CD4-positive, alpha-beta T cell treated with Interleukin-17A for 4 hours (primary cell): ENCODE data around the gene KCNB1.

Experiments used
- DNase-seq: peaks from one replicate; pipeline ENCODE4 v3.0.0-alpha.2; 2020; ENCODE audit warnings: mixed read lengths

The KCNB1 gene

DNA sequence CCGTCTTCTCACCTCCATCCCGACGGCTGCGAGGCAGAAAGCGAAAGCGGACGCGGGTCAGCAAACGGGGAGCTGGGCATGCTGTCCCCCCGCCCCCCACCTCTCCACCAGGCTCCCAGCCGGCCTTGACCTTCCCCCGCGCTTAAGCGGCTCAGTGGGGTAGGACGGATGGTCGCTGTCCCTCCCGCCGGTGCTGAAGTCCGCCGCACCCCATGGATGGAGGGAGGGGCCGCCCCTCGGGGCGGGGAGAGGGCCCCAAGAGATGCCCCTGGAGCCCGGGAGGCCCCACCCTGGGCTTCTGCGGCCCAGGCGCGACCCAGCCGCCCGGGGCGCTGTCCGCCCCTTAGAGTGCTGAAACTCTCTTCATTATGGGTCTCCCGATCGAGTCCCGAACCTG is at the start of gene KCNB1:
Gene KCNB1, minus strand, starts transcription at position 48 of the 397 bp plus-strand sequence. CDS start 188 bp downstream, outside the sequence.
- peak; percentile 15 for DNase-seq

DNA sequence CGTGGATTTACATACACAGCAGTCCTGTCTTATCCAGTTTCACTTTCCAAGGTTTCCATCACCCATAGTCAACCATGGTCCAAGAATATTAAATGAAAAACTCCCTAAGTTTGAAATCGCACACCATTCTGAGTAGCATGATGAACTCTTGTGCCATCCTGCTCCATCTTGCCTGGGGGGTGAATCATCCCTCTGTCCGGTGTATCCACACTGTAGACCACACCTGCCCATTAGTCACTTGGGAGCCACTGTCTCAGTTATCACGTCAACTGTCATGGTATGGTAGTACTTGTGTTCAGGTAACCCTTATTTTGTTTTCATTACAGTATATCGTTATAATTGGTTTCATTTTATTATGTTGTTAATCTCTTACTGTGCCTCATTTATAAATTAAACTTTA is 47.0 kb upstream of the KCNB1 start:
- DNase-seq, result no peak

DNA sequence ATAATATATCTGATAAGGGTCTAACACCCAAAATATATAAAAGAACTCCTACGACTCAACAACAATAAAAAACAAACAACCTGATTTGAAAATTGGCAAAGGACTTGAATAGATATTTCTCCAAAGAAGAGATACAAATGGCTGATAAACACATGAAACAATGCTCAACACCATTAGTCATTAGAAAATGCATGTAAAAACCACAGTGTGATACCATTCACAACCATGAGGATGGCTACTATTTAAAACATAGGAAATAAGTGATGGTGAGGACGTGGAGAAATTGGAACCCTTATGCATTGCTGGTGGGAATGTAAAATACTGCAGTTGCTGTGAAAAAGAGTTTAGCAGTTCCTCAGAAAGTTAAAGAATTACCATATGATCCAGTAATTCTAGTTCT is 44.1 kb upstream of the KCNB1 start:
- no peak for DNase-seq

DNA sequence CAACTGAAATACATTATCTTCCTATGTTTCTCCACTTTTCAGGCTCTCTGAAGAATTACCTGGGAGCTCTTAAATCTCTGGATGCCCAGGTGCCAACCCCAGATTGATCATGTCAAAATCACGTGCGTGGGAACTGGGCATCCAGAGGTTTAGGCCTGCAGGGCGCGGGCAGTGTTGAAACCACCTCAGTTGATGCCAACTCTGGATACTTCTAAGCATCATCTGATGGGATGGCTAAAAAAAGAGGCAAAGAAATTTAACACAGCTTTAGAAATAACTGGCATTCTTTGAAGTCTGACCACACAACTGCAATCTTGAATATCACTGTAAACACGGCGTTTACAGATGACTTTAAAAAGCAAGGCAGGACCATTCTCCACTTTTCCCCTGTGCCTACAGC is 43.6 kb upstream of the KCNB1 start:
- DNase-seq, result no peak

DNA sequence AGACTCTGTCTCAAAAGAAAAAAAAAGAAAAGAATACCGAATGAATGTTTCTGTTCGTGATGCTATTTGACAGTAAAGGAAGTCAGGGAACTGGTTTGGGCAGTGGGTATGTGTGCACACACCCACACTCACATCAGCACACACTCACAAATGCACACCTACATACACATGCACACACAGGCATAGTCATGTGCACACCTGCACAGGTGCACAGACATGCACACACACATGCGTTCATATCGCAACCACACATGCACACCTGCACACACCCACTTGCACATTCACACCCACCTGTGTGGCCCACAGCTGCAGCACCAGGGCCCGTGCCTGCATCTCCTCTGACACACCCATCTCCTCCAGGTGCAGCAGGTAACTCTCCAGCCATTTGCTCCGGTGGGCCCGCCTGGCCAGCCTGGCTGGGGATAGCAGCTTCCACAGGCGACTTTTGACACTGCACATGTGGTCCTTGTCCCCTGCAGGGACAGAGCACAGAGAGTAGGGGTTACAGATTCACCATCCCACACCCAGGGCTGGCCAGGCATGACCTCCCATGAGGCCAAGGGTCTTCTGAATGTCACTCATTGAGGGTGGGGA is 41.4 kb upstream of the KCNB1 start:
- no peak for DNase-seq

DNA sequence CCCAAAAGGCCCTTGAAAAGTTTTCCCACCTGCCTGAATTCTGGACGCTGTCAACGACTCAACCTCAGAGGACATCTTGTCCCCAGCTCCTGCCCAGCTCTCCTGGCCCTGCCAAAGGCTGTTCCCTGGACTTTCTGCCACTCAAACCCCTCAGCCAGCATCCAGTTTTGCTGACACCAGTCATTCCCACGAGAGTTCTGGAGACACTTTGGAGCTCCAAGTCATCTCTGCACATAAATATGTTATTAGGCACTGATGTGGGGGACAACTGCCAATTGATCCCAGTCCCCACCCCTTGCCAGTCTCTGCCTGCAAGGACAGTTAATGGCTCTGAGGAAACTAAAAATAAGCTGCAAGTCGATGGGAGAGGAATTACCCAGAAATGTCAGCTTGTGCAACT is 38.9 kb upstream of the KCNB1 start:
- DNase-seq, result no peak

DNA sequence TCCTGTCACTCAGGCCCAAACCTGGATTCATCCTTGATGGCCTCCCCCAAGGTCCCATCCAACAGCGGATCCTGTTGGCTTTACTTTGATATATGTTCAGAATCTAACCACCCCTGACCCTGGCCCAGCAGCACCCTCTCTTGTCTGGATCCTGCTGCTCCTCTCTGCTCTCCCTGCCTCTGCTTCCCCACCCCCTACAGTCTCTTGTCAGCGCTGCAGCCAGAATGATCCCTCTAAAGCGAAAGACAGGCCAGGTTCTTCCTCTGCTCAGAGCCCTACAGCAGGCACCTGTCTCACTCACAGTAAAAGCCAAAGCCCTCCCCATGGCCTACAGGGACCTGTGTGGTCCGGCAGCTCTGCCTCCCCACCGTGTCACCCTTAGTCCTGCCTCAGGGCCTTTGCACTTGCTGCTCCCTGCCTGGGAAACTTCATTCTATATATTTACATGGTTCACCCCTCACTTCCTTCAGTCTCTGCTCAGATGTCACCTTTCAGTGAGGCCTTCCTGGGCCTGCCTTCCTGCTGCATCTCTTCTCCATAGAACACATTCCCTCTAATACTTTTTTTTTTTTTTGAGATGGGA is 37.4 kb upstream of the KCNB1 start:
- DNase-seq, result no peak

DNA sequence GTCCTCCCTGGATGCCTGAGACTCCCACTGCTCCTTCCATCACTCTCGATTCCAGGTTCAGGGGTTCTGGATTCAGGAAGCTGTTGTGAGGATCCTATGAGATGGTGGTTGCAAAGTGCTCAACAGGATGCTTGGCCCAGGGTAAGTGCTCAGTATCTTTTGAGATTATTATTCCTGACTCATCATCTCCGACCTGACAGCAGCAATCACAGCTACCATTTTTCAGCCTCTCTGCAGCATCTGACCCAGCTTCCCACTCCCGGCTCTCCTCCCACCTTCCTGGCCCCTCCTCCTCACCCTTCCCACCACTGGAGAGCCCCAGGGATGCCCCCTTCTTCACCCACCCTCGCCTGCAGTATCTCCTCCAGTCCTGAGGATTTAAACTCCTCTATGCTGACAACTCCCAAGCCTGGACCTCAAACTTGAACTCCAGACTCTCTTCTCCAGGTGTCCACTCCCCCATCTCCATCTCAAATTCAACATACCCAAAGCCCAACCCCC is 36.8 kb upstream of the KCNB1 start:
- no peak for DNase-seq

DNA sequence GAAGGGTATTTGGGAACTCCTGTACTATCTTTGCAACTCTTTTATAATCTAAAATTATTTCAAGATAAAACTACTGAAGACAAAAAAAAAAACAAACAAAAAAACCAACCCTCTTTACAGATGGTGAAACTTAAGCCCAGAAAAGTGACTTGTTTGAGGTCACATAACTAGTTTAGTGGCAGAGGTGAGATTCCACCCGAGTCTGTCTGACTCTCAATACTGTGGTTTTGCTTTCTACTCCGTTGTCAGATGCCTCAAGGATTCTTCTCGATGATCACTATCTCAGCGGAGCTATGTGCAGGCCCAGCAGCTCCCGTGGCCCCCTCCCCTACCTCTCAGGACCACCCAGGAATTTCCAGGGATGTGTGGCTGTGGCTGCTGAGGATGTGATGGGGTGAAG is 36.1 kb upstream of the KCNB1 start:
- no peak for DNase-seq

DNA sequence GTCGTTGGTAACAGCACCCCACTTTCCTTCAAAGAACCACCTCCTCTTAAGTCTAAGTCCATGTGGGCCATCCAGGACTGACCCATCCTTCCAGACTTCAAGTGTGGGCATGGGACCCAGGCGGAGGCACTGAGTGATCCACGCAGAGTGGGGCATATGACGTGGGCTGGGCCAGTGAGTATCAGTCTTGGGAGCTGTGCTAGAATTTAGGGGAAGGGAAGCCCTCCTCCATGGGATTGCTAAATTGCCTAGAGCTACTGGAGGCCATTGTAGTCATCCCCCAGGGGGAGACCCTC is 35.3 kb upstream of the KCNB1 start:
- no peak for DNase-seq

DNA sequence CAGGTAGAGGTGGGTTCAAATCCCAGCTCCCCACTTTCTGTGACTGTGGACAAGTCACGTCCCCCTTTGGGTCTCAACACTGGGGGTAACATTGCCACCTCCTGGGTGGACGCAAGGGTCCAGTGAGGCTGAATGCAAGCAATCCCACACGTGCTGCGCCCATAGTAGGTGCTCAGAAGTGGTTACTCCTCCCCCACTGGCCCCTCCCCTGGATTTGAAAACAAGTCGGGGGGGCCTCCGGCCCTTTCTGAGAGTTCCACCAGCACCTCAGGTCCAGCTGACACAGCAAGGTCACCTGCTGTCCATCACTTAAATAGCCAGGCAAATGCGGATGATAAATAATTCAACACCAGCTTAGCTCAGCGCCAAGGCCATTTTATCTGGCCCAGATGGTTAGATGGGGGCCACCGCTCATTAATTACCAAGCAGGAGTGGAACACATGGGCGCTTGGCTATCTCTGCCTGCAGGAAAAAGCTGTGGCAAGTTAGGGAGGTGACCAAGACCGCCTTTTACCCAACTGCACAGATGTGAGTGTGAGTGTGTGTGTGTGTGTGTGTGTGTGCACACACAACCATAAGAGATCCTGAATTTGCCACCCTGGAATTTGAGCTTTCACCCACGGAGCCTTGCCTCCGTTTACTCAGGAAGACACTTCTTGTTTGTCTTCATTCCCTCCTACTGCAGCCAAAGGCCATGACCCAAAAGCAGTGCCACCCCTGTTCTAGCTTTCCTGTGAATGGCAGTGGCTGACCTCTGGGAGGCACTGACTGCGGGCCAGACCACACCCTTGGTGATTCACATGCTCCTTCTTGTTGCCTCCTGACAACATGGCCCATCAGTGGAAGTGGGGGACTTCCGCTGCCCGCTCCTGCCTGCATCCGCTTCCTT is 34.7 kb upstream of the KCNB1 start:
- no peak for DNase-seq

DNA sequence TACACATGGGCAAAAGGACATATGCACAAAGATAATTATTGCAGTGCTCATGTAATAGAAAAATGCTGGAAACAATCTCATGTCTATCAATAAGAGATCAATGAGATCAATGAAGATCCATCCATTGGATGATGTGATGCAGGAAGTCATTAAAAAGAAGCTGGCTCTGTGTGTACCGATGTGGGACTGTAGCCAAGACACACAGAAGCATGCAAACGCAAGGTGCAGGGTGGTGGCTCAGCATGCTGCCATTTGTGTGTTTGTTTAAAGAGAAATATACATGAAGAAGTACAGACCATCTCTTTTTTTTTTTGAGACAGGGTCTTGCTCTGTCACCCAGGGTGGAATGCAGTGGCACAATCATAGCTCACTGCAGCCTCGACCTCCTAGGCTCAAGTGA is 33.1 kb upstream of the KCNB1 start:
- no peak for DNase-seq

DNA sequence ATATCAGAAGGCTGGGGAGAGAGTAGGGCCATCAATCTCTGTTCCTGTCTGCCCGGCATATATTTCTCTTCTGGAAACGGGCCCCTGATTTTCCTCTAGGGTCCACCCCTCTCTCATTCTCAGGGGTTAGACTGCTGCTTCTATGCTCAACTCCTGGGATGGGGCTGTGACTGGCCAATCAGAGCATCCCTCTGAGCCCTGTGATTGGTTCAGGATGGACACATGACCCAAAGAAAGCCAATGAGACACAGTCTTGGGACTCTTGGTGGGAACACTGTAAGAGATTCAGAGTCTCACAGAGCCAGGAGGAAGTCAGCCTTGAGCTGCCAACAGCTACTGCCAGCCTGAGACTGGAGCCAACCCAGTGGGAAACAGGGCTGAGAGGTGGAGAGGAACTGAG is 31.0 kb upstream of the KCNB1 start:
- DNase-seq, result no peak

DNA sequence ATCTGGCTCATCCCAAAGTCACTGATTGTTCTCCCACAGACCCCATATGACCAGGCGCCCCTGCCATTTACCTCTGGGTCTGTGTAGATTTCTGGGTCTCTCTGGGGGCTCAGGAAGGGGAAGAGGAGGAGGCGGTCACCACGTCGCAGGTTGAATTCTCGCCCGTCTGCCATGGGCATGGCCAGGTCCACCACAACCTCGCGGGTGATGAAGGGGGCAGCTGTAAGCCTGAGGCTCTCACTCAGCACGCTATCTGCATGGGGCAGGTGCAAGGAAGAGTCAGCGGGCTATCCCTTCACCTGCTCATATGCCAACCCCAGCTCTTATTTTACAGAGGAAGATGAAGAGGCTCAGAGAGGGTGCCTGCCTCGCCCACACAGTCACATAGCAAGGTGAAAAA is 30.5 kb upstream of the KCNB1 start:
- DNase-seq, result no peak

DNA sequence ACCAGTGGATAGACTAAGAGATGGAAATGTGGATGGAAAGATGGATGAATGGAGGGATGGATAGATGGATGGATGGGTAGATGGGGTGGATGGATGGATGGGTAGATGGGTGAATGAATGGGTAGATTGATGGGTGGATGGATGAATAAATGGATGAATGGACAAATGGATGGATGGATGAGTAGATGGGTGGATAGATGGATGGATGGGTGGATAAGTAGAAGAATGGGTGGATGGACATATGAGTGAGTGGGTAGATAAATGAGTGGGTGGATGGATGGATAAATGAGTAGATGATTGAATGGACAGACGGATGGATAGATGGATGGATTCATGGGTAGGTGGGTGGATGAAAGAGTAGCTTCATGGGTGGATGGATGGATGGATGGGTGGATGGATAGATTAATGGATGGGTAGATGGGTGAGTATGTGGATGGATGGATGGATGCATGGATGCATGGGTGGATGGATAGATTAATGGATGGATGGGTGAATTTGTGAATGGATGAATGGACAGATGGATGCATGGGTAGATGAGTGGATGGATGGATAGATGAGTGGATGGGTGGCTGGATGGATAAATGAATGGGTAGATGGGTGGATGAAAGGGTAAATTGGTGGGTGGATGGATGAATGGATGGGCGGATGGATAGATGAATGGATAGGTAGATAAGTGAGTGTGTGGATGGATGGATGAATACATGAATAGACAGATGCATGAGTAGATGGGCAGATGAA is 29.5 kb upstream of the KCNB1 start:
- DNase-seq, result no peak

DNA sequence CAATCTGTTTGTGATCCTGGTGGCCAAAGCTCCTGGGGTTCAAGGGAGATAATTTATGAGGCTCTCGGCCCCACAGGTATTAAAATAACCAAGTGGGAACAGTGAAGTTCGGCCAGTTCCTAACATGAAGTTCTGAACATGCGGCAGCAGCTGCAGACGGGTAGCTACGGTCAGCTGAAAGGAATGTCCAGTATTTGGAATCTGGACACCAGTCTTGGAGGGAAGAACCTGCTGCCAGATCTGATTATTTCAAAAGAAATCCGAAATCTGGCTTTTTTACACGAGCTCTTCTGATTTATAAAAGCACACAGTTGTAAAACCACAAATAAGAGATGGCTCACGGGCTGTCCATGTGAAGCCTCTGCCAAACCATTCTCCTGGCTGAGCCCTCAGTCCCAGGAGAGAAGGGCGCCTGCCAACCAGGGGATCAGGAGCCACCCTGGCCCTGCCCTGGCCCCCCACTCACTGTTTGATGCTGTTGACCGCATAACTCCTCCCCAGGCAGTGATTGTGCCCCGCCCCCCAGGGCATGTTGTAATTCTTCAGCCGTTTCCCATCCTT is 28.2 kb upstream of the KCNB1 start:
- DNase-seq, result no peak

DNA sequence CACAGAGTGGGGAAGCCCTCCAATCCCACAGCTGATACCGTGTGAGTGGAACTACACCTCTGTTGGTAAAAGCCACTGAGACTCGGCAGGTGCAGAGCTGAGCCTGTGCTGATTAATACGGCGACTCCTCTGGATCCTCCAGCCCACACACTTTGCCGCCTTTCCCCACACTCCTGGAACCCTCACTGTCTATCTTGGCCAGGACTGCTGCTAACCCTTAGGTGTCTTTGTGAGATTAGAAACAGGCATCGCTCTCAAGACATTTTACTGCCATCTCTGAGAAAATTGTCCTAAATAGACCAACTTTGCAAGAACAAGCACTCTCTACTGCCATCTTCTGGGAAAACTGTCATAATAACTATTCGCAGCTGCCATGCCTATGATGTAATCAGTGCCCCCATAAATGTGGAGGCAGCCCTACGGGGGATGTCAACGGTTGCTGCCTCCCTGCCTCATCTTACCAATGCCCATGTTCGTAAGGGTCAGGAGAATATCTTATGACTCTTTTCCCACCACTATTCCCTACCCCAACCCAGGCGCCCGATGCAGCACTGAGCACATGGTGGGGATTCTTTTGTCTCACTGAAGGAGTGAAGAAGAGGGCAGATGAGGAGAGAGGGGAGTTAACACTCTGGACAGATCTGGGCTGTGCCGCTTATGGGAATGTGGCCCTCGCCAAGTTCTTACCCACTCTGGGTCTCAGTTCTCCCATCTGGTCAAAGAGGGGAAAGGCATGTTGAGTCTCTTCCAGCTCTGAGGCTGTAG is 26.1 kb upstream of the KCNB1 start:
- no peak for DNase-seq

DNA sequence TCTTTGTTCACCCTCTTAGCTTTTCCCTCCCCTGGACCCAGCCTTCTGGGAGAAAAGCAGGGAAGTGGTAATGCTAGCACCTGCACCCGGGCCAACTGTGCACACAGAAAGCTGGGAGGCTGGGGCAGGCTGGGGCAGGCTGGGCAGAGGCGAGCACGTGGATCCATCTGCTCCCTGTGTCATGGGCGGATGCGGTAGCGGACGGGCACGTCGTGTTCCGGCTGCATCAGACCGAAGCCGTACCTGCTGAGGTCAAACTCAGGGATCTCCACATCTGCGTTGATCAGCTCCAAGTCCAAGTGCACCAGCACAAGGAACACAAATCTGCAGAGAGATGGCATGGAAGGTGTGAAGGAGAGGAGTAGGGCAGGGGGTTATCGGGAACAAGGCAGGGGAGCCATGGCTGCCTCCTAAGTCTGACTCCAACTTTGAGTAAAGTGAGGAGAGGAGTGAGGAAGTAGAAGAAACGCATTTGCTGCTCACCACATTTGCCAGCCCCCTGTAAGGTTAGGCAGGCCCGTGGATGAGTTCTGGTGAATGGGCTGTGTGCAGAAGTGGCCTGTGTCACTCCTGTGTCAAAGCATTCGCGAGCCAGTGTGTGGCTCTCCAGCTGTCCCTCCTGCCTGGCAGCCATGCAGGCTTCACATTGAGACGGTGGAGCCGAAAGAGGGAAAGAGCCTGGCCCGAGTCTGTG is 25.4 kb upstream of the KCNB1 start:
- DNase-seq, result no peak

DNA sequence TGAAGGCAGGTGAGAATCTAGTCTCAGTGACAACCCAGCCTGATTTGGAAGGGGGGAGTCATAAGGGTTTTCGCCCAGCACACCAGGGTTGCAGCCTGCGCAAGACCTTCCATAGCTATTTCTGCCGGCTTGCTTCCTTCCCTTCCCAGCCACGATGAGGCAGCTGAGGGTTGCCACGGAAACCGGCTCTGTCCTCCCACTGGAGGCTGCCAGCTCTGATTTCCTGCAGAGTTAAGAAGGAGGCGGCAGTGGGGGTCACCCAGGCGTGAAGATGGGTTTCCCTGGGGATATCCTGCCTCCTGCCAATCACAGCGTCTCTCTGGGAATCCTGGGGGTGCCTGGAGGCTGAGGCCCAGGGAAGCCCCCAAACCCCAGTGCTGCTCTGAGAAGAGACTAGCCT is 23.1 kb upstream of the KCNB1 start:
- DNase-seq, result no peak

DNA sequence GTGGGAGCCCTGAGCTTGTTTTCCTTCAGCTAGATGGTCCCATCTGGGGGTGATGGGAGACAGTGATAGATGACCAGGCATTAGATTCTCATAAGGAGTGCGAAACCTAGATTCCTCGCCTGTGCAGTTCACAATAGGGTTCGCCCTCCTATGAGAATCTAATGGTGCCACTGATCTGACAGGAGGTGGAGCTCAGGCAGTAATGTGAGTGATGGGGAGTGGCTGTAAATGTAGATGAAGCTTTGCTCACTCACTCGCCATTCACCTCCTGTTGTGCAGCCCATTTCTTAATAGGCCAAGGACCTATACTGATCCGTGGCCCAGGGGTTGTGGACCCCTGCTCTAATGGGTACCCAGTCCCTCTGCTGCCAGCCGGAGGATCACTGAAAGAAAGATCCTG is 20.7 kb upstream of the KCNB1 start:
- DNase-seq, result no peak

DNA sequence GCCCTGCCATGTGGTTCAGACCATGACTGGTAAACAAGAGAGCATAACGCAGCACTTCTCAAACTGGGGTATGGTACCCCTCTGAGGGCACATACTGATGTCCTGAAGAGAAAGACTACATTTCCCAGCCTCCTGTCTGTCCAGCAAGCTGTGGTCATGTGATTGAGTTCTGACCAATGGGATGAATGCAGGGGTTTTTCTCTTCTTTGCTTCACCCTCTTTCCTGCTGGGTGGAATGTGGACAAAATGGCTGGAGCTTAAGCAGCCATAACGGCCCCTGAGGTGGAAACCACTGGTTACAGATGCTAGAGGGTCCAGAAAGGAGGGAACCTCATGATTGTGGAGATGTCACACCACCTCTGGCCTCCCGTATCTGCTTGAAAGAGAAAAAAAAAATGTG is 19.4 kb upstream of the KCNB1 start:
- DNase-seq, result no peak

DNA sequence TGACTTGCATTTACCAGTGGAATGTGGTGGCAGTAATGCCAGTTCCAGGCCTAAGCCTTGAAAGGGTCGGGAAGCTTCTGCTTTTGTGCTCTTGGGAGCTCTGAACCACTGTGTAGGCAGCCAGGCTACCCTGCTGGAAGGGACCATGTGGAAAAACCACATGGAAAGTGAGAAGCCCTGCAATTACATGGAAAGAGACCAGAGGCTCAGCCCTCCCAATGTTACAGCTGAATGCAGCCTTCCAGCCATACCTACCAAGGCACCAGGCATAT is 14.9 kb upstream of the KCNB1 start:
- DNase-seq, result no peak
